ENCODE results near the gene CEP192.

- TF ChIP-seq CTCF (IDR thresholded peaks at IDR 0.05; ENCODE audit: insufficient read depth, low read length): no peak
- TF ChIP-seq GABPA (IDR thresholded peaks at IDR 0.05; ENCODE audit: low read depth): no peak
- TF ChIP-seq REST (IDR thresholded peaks at IDR 0.05; ENCODE audit: insufficient replicate concordance, low read depth): no peak
- TF ChIP-seq POLR2AphosphoS5 (IDR thresholded peaks at IDR 0.05; ENCODE audit: low read depth): no peak
- no peak for TF ChIP-seq SPI1 (IDR thresholded peaks at IDR 0.05; ENCODE audit: borderline replicate concordance, low read depth)
These were observed 7.3 kb downstream of the CEP192 start for GRCh38 chr18:12998332-12999060.

Data from HL-60 (cell line).